ENCODE measurements around the gene MLKL.

- no peak for TF ChIP-seq CTCF (IDR thresholded peaks at IDR 0.05)
- TF ChIP-seq EP300 (IDR thresholded peaks at IDR 0.05; ENCODE audit: low read depth): no peak
- TF ChIP-seq POLR2AphosphoS5 (IDR thresholded peaks at IDR 0.05): no peak
Measured at GRCh38 chr16:74742051-74742481, 41.4 kb upstream of the MLKL start.

Data from transverse colon (tissue), 4 donors.